HG03460 (cell line): Measurements from ENCODE around the gene IFT27.

Source experiments
- ATAC-seq: cut with Tn5 transposase; IDR thresholded peaks from one replicate; pipeline ENCODE4 v1.9.1; 2021; ENCODE audit not compliant: unreplicated experiment

Gene IFT27

DNA sequence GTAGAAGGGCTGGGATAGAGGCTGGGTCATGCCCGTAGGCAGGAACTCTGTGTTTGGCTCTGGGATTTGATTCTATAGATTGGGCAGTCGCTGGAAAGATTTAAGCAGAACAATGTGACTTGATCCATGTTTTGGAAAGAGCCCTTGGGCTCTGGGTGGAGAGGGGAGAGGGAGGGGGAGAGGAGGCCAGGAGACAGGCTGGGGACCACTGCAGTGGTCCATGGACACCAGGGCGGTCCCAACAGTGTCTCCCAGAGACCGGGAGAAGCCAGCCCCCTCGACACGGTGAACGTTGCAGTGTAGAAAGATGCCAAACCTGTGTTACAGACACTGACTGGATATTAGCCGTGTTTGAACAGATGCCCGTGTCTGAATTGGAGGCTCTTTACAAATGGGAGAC lies 21.5 kb upstream of the IFT27 start:
- ATAC-seq: no peak

- ATAC-seq: no peak
These were observed 20.7 kb upstream of the IFT27 start for GRCh38 chr22:36796552-36797175.

DNA sequence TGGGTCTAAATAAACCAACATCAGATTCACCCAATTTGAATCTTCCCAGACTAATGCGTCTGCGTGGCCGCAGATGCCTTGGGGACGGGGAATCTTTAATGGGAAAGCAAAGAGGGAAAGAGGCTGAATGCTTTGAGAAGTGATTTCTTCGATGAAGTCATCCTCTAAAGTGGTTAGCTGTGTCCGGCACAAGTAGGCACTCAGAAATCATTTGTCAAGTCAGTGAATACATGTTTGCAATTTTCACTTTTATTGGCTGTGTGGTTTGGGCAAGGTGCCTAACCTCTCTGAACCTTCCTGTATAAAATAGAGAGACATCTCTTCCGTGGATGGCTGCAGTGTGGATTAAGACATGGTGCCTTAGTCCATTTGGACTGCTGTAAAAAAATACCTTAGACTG lies 19.7 kb upstream of the IFT27 start:
- ATAC-seq: no peak

GRCh38 chr22:36790648-36791047 lies 14.7 kb upstream of the IFT27 start:
- ATAC-seq: no peak

DNA sequence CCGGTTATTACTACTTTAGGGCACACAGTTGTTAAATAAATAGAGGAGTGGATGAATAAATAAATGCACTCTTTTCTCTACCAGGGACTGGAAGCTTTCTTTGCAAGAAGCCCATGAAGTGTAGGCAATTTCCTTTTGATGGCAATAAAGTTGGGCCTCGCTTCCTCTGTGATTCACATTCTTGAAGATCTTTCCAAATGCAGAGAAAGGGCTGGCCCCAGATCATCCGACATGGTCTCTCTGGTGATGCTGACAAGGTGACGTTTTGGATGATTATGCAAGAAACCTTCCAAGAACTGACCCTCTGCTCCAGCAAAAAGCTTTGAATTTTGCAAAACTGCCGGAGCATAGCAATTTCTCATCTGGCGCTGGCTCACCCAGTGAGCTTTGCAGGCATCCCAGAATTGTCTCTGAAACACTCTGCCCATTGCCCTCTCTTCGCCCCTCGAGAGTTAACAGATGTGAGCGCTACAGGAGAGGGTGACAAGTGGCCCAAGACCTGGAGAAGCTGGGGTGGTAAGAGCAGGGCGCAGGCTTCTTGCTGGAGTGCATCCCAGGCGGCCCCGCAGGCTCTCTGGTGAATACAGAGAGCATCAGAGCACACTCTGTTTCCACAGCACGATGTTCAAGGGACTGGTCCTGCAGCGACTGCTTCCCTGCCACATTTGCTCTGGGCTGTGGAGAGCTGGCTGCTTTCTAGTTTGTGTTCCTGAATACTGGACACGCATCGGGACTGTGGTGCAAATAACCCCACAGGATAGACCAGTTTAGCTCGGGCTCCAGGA lies 11.5 kb upstream of the IFT27 start:
- ATAC-seq: no peak

GRCh38 chr22:36783743-36784142 lies 7.8 kb upstream of the IFT27 start:
- ATAC-seq: no peak

DNA sequence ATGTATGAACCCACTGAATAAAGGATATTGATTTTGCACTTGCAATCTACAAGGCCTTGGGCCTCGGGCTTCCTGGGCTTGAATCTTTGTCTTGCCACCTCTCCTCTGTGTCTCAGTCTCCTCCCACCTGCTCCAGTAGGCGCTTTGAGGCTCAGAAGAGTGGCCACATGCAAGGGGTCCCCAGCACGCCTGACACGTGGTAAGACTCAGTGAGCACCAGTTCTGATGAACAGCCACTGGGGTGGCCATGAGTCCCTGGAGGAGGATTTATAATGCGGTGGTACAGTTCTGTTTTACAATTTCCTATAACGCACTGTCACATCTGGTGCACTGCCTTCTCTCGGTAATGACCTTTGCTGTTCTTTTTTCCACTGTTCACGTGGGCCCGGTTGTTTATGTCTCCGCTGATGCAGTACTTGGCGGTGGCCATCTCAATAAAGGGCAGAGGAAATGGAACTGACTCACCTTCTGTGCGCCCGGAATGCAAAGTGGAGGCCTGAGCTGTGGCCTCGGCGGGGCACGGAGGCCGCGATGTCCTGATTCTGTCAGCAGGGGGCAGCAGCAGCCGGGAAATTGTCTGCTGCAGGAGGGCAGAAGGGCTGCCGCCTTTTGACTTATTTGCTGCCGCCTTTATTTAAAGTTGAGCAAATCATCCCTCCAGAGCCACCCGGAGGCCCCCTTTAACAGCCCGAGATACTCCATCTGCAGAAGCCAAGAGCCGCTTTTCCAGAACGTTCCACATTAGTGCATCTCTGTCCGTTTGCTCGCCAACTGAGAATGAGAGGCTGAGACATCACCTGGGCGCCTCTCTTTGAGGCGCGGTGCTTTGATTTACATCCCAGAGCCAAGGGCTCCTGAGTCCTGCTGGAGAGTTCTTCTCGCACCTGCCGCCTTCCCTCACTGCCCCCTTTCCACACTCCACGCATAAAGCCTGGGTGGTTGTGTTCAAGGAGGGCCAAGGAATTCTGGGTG lies 6.0 kb upstream of the IFT27 start:
- no peak for ATAC-seq

DNA sequence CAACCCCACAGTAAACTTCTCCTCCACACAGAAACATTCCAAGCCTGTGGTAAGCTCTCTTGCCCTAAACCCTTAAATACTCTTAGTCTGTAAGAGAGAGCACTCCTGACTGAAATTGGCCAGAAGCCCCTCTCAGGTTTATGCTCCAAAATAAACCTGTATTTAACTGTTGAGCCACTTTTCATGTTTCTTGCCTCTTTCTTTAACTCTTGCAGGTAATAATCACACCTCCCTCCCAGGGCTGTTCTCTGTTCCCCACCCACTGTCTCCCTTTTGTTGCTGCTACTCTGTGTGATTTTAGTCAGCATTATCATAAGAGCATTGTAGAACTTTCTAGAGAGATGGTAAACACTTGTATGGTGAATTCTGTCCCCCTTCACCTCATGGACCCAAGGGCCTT lies 2.1 kb upstream of the IFT27 start:
- ATAC-seq: no peak

DNA sequence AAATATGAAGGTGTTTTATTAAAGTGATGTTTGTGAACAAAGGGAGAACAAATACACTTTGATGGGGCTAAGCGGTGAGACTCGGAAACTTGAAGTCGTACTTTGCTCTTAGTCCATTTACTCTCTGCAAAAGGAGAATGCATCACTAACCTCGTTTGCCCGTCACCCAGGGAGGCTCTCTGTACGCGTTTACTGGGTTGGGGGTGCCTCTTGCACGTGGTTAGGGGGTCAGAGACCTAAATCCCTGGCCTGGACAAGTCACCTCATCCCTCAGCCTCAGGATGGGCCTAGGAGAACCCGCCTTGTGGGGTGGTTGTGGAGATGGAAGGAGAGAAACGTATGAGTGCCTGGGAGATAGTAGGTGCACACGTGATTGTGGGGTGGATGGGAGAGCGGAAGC lies 803 bp upstream of the IFT27 start:
- no peak for ATAC-seq

DNA sequence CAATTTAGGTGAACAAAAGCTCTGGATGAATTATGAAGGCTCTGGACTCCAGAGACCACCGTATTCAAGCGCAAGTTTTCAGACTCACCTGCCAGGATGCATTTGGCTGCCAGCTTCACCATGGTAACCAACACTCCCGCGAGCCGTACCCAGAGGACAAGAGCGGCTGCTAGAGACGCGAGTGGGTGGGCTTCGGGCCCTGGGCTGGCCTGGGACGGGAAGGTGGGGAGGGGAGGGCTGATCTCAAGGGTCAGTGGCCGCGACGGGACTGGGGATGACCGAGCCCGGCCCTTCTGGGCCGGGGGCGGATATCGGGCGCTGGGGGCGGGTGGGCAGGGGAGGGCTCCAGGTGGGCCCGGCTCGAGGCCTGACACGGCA lies 344 bp downstream of the IFT27 start:
- peak; percentile 5 for ATAC-seq

GRCh38 chr22:36773935-36774334 lies 2.0 kb downstream of the IFT27 start:
- ATAC-seq: no peak

GRCh38 chr22:36772451-36772850 lies 3.5 kb downstream of the IFT27 start:
- ATAC-seq: no peak

DNA sequence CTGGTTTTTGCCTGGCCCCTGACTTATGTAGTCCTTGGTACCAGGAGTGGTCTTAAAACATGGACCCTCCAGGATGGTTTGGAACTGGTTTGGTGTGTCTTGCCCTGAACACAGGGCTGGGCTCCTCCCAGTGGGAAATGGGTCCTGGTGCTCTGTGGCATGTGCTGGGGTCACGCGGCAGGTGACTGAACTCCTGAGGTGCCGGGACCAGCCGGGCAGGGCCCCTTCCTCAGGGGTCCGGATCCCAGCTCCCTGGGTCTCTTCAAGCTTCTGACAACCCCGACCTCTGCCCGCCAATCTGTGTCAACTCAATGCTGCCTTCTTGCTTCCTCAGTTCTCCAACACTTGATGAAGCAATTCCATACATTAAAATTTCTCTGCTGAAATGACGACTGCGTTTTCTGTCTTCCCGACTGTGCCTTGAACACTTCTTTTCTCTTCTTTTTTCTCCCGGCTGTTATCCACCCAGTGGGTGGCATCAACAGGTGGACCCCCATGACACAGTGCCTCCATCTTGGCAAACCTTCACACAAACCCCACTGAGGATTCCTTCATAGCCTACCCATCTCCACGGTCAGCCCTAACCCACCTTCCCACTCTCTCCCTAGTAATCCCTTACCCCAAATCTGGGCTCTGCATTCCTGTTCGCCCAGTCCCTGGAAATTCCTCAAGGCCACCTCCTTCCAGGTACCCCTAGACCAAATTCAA lies 4.4 kb downstream of the IFT27 start:
- no peak for ATAC-seq

- no peak for ATAC-seq
These were observed 5.2 kb downstream of the IFT27 start for GRCh38 chr22:36770513-36771231.

DNA sequence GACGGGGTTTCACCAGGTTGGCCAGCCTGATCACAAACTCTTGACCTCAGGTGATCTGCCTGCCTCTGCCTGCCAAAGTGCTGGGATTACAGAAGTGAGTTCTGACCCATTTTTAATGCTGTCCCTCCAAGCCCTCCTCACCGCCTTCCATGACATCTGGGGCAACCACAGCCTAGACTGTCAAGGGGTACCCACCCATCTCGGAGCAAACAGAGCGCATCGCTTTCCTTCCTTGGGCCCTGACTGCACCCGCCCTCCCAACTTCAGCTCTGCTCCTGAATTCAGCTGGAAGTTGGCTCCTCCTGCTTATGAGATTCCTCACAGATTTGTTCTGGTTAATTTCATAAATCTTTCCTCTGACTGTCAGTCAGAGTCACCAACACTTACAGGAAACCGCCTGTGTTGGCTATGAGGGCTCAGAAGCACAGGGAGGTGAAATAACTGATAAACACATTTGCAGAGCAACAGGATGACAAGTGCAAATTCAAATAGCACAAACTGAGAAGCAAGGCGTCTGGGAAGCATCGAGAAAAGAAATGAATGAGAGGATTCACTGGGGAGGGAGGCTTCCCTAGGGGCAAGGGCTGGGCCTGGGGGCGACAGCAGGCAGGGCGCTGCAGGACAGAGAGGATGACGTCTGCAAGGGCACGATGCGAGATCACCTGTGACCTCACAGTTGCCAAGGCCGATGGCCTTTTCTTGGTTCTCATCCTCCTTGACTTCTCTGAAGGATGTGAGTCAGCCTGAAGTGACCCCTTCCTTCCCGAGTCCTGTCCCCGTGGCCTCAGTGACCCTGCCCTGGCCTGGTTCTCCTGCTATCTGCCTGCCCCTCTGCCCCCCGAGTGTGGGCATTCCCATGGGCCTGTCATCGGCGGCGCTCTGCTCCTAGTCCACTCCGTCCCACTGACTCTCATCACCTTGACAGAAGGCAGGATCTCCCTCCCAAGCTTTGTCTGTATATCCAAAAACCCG lies 6.1 kb downstream of the IFT27 start:
- ATAC-seq: no peak

GRCh38 chr22:36768616-36769015 lies 7.3 kb downstream of the IFT27 start:
- no peak for ATAC-seq

- no peak for ATAC-seq
These were observed 7.8 kb downstream of the IFT27 start for GRCh38 chr22:36768141-36768540.

GRCh38 chr22:36767035-36767775 lies 8.7 kb downstream of the IFT27 start:
- no peak for ATAC-seq
